Measurements from ENCODE around the gene DAZ2.
"Not testable (repeated sequence)": the region's sequence is repeated elsewhere in the genome, so short reads cannot be mapped to it uniquely, and the experiment has no call there.

Gene DAZ2, protein sequence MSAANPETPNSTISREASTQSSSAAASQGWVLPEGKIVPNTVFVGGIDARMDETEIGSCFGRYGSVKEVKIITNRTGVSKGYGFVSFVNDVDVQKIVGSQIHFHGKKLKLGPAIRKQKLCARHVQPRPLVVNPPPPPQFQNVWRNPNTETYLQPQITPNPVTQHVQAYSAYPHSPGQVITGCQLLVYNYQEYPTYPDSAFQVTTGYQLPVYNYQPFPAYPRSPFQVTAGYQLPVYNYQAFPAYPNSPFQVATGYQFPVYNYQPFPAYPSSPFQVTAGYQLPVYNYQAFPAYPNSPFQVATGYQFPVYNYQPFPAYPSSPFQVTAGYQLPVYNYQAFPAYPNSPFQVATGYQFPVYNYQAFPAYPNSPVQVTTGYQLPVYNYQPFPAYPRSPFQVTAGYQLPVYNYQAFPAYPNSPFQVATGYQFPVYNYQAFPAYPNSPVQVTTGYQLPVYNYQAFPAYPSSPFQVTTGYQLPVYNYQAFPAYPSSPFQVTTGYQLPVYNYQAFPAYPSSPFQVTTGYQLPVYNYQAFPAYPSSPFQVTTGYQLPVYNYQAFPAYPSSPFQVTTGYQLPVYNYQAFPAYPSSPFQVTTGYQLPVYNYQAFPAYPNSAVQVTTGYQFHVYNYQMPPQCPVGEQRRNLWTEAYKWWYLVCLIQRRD

GRCh38 chrY:23219233-23219632 lies at the start of gene DAZ2:
DAZ2 (plus strand) TSS chrY:23219533; CDS start chrY:23219741, 208 bp downstream.
- not testable (repeated sequence) for DNase-seq (ENCODE audit: low read depth); H3K4me3 ChIP-seq (ENCODE audit: low read depth, low read length)

- H3K4me3 ChIP-seq (ENCODE audit: low read depth, low read length); DNase-seq (ENCODE audit: low read depth): not testable (repeated sequence)
These were observed 20.4 kb upstream of the DAZ2 start, which contains the start of gene DAZ1 for GRCh38 chrY:23198908-23199307. DAZ1 (minus strand) TSS chrY:23199008; CDS start chrY:23198800, 208 bp downstream.

DNA sequence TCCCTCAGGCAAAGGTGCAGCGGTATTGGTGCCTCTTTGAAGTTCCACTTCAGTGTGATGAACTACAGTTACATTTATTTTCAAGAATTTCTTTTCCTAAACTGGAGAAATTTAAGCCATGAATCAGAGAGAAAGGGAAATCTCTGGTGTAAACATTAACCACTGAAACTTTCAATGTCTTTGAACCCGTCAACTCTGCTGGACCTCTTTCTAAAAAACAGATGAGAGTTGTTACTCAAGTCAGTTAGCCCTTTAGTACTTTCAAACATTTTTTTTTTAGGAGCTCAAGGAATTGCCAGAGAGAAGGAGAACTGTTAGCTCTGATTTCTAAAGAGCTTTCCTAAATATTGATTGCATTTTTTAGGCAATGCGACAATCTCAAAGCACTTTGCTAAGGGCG lies 11.9 kb upstream of the DAZ2 start:
- H3K4me3 ChIP-seq (ENCODE audit: low read depth, low read length); DNase-seq (ENCODE audit: low read depth): not testable (repeated sequence)

DNA sequence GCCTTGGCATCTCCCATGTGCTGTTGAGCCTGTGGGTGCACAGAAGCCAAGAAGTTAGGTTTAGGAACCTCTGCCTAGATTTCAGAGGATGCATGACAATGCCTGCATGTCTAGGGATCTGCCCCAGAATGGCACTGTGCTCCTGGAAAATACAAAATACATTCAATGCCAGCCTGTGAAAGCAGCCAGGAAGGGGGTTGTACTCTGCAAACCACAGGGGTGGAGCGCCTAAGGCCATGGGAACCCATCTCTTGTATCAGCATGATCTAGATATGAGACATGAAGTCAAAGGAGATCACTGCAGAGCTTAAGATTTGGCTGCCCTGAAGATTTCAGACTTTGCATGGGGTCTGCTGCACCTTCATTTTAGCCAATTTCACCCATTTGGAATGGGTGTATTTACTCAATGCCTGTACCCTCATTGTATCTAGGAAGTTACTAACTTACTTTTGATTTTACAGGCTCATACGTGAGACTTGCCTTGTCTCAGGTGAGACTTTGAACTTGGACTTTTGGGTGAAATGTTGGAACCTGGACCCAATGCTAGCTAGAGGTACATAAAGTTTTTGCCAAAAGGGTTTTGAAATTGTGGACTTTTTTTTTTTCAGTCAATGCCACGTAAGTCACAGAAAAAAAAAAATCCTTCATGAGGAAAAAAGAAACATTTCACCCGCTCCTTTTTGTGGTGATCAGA lies 9.4 kb upstream of the DAZ2 start:
- not testable (repeated sequence) for DNase-seq (ENCODE audit: low read depth); H3K4me3 ChIP-seq (ENCODE audit: low read depth, low read length)

- not testable (repeated sequence) for H3K4me3 ChIP-seq (ENCODE audit: low read depth, low read length); DNase-seq (ENCODE audit: low read depth)
These were observed 8.7 kb upstream of the DAZ2 start for GRCh38 chrY:23210681-23211080.

All from NB4 (cell line).